Iris pigment epithelial cell (primary cell): ENCODE measurements around the gene APBA3.

ENCODE experiments used
- DNase-seq: peaks from one replicate; pipeline ENCODE4 v3.0.0-alpha.2; 2011; ENCODE audit warnings: low read depth

The APBA3 gene

GRCh38 chr19:3788996-3789778 is 27.7 kb upstream of the APBA3 start:
- DNase-seq: no peak

- no peak for DNase-seq
Observed at GRCh38 chr19:3785938-3786824, 24.7 kb upstream of the APBA3 start, which contains the start of gene MATK. MATK (minus strand) TSS chr19:3786381; CDS start chr19:3785135, 1,246 bp downstream.

DNA sequence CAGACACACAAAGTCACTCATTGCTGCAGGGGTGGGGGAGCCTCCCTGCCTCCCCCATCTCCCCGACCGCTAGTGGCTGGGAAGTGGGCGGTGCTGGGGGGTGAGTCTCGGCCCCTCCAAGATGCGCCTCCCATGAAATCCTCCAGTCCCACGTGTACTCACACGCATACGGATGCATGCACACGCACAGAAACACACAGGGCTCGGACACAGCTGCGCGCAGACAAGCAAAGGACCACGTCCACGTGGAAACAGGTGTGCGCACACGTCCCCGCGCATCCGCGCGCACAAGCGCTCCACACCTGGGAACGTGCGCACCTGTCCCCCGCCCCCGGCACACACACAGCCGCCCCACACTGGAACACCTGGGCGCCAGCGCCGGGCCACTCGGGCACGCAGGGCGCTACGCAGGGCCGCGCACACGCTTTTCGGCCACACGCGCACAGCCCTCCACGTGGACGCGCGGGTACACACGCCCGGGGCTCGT is 24.0 kb upstream of the APBA3 start:
- no peak for DNase-seq

DNA sequence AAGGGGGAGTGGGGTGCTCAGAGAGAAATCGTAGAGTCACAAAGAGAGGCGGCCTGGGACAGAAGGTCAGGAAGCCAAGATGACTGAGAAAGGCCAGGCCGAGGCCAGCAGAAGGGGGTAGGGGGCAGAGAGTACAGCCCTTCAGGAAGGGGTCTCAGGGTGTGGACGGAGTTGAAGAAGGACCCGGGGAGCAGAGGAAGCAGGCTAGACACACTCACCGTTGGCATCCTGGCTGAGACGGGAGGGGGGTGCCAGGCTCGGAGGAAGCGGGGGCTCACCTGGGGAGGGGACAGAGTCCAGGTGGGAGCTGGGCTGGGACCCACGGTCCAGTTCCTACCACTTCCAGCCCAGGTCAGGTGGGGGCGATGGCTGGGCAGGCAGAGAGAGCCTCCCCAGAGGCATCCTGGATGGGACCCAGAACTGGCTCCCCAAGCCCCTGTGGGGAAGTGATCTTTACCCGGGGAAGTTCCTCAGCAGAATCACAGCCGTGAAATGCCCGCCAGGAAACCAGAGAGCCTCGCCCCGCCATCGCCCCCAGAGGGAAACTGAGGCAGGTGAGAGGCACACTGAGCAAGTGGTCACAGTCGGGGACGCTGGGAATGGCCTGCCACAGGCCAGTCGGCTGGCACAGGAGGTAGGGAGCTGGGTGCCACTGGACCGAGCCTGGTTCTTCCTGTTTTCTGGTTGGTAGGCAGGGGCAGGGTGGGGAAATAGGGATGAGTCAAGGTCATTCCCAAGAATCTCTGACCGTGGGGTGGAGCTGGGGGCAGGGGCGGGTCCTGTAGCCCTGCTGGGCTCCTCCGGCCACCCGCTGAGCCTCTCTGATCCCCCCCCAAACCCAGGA is 23.3 kb upstream of the APBA3 start:
- DNase-seq: no peak

DNA sequence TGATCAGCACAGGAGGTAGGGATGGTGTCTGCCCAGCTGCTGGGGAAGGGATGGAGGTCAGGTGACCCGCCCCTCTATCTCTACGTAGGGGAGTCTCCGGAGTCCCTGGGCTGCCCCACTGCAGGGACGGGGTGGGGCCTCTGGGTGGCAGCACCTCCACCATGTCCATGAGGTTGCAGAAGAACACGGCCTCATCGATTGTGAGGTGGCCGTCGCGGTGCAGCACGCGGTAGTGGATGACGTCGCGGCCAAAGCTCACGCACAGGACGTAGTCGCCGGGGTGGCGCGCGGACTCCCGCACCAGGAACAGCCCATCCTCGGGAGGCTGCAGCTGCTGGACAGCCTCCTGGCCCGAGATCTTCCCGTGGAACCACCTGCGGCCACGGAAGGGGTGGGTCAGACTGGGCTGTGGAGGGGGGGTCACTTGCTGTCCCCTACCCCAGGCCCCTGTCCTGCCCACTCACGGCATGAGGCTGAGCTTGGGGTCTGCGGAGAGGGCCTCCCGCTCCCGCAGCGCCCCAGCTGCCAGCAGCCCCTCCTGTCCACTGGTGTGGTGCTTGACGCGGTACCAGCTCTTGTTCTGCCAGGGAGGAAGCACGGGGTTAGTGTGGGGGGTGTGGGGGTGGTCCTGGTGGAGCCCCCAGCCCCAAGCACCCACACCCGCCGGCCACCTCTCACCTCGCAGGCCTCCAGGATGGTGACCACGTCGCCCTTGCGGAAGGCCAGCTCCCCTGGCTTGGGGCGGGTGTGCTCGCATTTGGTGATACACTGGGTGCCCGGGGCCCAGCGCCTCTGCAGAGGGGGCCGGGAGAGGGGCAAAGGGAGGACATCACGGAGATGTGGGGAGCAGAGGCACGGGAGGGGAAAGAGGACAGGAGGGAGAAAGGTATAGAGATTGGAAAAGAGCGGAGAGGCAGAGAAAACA is 22.4 kb upstream of the APBA3 start:
- DNase-seq: no peak

DNA sequence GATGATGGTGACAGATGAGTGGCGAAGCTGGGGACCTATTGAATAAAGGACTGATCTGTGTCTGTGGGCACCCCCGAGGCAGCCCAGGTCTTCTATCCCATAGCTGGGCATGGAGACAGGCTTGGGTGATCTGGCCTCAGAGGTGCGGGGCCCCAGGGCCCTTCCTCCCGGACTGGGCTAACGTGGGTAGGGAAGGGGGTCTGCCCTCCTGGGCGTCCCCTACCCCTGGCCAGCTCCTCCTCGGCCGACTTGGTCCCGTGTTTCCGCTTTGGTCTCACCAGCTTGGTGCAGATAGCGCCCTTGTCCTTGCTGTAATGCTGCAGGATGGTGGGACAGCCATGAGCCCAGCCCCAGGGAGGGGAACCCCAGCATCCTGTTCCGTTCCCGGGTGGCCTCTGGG is 21.4 kb upstream of the APBA3 start:
- no peak for DNase-seq

- DNase-seq: no peak
Observed at GRCh38 chr19:3782330-3782729, 20.8 kb upstream of the APBA3 start.

GRCh38 chr19:3781603-3782002 is 20.1 kb upstream of the APBA3 start:
- DNase-seq: no peak

DNA sequence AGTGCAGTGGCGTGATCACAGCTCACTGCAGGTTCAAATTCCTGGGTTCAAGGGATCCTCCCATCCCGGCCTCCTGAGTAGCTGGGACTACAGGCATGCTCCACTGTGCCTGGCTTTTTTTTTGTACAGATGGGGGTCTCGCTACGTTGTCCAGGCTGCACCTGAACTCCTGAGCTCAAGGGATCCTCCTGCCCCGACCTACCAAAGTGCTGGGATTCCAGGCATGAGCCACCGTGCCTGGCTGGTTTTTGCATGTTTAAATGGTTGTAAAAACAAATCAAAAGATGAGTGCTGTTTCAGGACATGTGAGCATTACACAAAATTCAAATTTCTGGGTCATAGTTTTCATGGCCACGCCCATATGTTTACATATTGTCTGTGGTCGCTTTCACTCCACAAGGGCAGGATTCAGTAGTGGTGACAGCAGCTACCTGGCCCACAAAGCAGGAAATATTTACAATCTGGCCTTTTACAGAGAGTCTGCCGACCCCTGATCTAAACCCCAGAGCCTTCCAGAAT is 19.4 kb upstream of the APBA3 start:
- DNase-seq: no peak

- DNase-seq: no peak
Observed at GRCh38 chr19:3778899-3779723, 17.6 kb upstream of the APBA3 start.

DNA sequence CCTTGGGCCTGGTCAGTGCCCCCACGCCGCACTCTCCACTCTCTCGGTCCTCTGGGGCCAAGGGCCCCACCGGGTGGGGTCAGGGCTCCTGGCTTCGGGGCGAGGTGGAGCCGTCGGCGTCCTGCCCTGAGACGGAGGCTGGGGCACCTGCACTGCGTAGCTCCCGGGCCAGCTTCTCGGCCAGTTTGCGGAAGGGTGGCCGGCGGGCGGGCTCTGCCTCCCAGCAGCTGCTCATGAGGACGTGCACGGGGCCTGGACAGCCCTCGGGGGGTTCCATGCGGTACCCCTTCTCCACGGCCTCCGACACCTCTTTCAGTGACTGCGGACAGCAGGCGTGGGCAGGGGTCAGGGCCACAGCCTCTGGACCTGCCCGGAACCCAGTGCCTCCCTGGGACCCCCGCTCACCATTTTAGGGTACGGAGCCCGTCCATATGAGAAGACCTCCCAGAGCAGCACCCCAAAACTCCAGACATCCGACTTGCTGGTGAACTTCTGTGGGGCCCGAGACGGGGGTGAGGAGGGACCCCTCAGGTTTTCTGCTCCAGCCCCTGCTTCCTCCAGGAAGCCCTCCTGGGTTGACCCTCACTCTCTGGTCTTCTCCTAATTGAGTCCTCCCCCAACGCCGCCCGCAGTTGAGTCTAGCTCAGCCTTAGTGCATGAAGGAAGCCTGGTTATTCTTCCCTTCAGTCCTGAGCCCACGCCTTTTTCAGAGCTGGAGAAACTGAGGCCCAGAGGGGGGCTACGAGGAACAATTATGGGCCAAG is 16.8 kb upstream of the APBA3 start:
- no peak for DNase-seq

GRCh38 chr19:3776479-3777040 is 15.1 kb upstream of the APBA3 start:
- DNase-seq: no peak

- DNase-seq: no peak
Observed at GRCh38 chr19:3775831-3776230, 14.3 kb upstream of the APBA3 start.

DNA sequence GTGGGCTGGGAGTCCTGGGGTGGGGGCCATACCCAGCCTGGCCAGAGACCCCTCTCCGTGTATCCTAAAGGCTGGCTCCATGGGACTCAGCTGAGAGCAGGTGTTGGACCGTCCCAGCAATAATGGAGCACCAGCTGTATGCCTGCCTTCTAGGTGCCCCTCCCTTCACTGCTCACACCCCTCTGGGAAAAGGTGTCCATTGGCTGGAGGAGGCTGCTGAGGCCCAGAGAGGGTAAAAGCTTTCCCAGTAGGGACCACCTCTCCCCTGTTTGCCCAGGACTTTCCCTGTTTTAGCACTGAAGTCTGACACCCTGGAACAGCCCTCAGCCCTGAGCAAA is 13.9 kb upstream of the APBA3 start:
- no peak for DNase-seq

- no peak for DNase-seq
Observed at GRCh38 chr19:3774621-3775373, 13.3 kb upstream of the APBA3 start.

DNA sequence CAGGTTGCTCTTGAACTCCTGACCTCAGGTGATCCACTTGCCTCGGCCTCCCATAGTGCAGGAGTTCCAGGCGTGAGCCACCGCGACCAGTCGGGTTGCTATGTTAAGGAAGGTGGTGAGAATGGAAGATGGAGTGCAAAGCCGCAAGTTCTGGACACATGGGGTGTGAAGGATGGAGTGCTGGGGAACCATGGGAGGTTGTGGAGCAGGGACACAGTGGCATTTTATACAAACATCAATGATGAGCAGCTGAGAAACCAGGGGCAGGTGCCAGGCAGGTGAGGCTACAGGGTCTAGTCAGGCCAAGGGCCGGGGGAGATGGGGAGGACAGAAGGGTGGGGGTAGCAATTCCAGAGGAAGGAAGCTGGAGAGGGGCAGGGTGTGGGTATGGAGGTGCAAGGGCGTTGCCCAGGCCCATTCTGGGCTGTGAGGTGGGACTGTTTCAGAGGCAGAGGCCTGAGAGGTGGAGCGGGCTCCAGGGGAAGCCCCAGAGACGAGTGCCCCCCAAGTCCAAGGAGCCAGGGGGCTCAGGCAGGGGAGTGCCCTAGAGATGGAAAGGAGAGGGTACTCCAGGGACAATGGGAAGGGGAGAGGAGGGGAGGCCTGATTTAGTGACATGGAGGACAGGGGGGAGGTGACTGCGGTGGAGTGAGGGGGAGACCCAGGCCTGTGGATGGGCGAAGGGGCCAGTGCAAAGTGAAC is 12.5 kb upstream of the APBA3 start:
- DNase-seq: no peak

DNA sequence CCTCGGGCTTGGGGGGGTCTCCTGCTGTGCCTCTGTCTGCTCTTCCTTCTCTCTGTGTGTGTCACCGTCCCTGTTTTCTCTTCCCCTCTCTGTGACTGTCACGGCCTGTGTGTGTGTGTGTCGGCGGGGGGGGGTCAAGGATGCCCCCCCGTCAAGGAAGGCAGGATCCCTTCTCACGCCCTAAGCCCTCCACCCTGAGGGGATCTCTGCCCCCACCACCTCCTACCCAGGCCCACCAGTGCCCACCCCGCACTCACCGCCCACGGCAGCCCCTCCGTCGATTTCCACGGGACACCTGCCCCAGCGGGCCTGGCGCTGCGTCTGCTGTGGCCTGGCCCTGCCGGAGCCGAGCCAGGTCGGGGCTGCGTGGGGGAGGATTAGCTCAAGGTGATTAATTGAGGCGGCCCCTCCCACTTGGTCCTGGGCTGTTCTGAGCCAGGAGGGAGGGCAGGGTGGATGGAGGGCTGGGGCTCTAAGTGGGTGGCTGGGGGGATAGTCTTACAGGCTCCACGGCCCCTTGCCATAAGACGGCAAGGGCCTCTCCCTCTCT is 10.5 kb upstream of the APBA3 start, which contains the start of gene RAX2:
TSS of gene RAX2 (minus strand) at position 323 of the 550 bp plus-strand sequence. CDS start 486 bp downstream, outside the sequence.
- DNase-seq: no peak
